Skin epidermis (tissue), 12 donors: ENCODE data around the gene CLDN6.

ENCODE experiments used
- H3K27ac ChIP-seq, 21 experiments: fragments of 200-600 bp; sonication (generic) in 11 of 21; one replicate each; pipeline ENCODE4 v1.5.0; 2020; ENCODE audit warnings: mild to moderate bottlenecking in 3 of 21, inconsistent platforms in 2 of 21, moderate library complexity in 2 of 21
- H3K4me3 ChIP-seq, 7 experiments: fragments of 200-600 bp; sonication (generic) in 2 of 7; one replicate each; pipeline ENCODE4 v1.5.0; 2020; ENCODE audit warnings: inconsistent platforms in 2 of 7, mild to moderate bottlenecking in 2 of 7, moderate library complexity in 1 of 7

CLDN6 gene

GRCh38 chr16:3020604-3021448 lies 2.8 kb upstream of the CLDN6 start:
- Histone ChIP-seq H3K27ac (peak overlapping the region; percentile 72 to 98 (median 94)), H3K4me3 (peak overlapping the region; percentile 50 to 72 (median 64))

- Histone ChIP-seq H3K4me3 (peak within 1 kb of the TSS; percentile 50 to 72 (median 64)), H3K27ac (peak within 1 kb of the TSS; percentile 72 to 98 (median 94))
These were observed 2.2 kb upstream of the CLDN6 start, which contains the start of gene TNFRSF12A for GRCh38 chr16:3020247-3020603. TNFRSF12A (plus strand) TSS chr16:3020368; CDS start chr16:3020398, 30 bp downstream.

GRCh38 chr16:3019594-3020246 lies 1.7 kb upstream of the CLDN6 start:
- H3K4me3 ChIP-seq, result peak overlapping the region; percentile 50 to 72 (median 64)
- H3K27ac ChIP-seq, result peak overlapping the region in 17 of 21 experiments; percentile 50 to 98 (median 94)

GRCh38 chr16:3017344-3017743 lies 639 bp downstream of the CLDN6 start:
- no peak overlapping the region for H3K27ac ChIP-seq

GRCh38 chr16:3015865-3016521 lies 2.0 kb downstream of the CLDN6 start:
- H3K4me3 ChIP-seq, result no peak overlapping the region
- H3K27ac ChIP-seq, result no peak overlapping the region

More at GRCh38 chr16:3017344-3017743, 639 bp downstream of the CLDN6 start:
- H3K4me3 ChIP-seq, result no peak overlapping the region

DNA sequence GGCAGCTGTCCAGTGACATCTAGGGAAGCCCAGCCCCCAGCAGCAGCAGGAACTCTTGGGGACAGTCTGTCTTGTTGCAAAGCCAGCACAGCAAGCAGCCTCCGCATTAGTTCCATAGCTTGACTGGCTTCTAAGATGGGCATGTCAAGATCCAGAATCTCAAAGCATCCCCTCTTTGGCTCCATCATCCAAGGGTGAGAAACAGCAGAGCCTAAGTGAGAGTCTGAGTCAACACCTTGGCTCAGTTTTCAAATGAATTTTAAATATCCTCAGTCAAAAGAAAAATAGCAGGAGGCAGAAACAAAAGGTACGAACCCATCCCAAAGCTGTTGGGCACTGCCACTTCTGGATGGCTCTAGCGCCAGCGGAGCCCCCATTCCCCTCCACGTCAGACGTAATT lies 3.0 kb downstream of the CLDN6 start:
- no peak overlapping the region for H3K27ac ChIP-seq

DNA sequence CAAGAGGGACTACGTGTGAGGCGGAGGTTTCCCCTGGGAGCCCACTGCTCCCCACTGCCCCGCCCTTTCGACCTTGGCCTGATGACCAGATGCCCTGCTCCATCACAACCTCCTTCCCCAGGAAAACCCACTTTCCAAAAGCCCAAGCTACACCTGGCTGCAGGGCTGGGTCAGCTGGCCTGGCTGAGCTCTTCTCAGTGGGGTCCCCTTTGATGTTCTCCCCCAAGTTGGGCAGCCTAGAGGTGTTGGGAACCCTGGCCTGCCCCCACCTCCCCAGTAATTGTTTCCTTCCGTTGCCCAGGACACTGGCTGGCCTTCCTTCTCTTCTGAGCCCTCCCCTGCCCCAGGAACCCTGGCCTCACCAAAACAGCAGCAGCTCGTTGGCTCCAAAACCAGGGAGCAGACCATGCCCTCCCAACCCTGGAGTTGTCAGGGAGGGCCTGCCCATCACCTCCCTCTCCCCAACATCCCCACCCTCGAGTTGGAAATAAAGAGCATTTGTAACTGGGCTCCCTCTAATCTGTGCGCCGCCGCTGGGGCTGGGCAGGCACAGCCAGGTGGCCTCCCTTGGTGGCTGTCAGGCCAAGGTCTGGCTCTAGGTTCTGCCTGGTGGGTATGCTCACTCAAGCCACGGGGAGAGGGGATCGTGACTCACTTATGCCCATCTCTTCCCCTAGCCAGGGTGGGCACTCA lies 3.8 kb downstream of the CLDN6 start:
- Histone ChIP-seq H3K4me3 (no peak overlapping the region), H3K27ac (no peak overlapping the region)

More for the DNA sequence above, 3.0 kb downstream of the CLDN6 start:
- no peak overlapping the region for H3K4me3 ChIP-seq

DNA sequence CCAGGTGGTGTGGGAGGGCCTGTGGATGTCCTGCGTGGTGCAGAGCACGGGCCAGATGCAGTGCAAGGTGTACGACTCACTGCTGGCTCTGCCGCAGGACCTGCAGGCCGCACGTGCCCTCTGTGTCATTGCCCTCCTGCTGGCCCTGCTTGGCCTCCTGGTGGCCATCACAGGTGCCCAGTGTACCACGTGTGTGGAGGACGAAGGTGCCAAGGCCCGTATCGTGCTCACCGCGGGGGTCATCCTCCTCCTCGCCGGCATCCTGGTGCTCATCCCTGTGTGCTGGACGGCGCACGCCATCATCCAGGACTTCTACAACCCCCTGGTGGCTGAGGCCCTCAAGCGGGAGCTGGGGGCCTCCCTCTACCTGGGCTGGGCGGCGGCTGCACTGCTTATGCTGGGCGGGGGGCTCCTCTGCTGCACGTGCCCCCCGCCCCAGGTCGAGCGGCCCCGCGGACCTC lies 4.5 kb downstream of the CLDN6 start:
- Histone ChIP-seq H3K27ac (no peak overlapping the region), H3K4me3 (no peak overlapping the region)

DNA sequence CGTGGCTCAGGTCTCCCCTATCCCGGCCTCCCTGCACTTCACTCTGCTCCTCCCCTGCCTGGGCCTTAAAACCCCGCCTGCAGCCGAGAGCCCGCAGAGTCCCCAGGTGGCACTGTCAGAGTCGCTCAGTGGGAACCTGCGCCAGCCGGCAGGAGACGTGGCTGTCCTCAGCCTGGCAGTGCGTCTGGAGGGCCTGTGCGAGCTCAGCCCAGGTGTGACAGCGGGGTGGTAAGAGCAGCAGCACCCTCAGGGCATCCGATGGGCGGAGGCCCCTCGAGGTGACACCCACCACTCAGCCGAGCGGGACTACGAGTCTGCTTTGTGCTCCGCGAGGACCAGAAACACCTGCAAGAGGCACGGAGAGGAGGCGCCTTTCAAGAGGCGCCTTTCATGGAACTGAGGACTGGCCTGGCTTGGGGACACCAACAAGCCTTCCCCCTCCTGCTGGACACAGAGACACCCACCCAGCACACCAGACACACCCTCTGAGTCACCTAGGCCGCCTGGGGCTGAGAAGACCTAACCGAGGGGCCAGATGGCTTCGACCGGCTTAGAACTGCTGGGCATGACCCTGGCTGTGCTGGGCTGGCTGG lies 5.1 kb downstream of the CLDN6 start, which contains the start of gene CLDN9:
Gene CLDN9, plus strand, starts transcription at position 96 of the 593 bp plus-strand sequence. Its CDS starts 440 bp downstream, at position 536.
- Histone ChIP-seq H3K27ac (no peak within 1 kb of the TSS), H3K4me3 (no peak within 1 kb of the TSS)

GRCh38 chr16:3012246-3012645 lies 5.7 kb downstream of the CLDN6 start:
- no peak overlapping the region for H3K27ac ChIP-seq
- H3K4me3 ChIP-seq, result no peak overlapping the region

DNA sequence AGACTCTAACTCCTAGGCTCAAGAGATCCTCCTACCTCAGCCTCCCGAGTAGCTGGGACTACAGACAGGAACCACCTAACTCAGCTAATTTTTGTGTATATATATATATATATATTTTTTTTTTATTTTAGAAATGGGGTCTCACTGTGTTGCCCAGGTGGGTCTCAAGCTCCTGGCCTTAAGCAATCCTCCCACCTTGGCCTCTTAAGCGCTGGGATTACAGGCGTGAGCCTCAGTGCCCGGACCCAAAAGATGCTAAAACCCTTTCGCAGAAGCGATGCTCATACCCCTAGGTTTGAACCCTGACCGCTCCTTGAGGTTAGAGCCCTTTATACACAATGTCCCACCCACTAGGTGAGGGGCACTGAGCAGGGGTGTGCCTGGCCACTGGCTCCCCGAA lies 7.5 kb downstream of the CLDN6 start:
- no peak overlapping the region for H3K27ac ChIP-seq
- H3K4me3 ChIP-seq, result no peak overlapping the region

GRCh38 chr16:3009568-3010390 lies 8.2 kb downstream of the CLDN6 start:
- Histone ChIP-seq H3K27ac (no peak overlapping the region), H3K4me3 (no peak overlapping the region)

DNA sequence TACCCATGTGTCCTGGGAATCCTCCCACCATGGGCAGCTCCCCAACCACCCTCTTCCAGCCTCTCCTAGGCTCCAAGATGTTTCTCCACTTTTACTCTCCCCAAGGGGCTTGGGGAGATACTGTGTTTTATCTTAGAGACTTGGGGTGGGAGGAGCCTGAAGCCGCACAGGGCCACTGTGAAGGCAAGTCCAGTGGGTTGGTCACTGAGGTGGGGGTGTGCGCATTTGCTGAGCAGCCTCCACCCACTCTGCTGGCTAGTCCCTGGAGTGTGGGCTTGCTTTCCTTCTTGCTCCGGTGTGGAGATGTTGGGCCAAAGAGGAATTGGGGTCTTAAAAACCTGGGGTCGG lies 9.3 kb downstream of the CLDN6 start:
- Histone ChIP-seq H3K4me3 (no peak overlapping the region), H3K27ac (peak overlapping the region in 5 of 21 experiments; percentile 9 to 73 (median 48))

- H3K27ac ChIP-seq, result peak overlapping the region in 8 of 21 experiments; percentile 9 to 73 (median 46)
- H3K4me3 ChIP-seq, result peak overlapping the region in 1 of 7 experiments; percentile 1
These were observed 9.9 kb downstream of the CLDN6 start for GRCh38 chr16:3007957-3008689.

DNA sequence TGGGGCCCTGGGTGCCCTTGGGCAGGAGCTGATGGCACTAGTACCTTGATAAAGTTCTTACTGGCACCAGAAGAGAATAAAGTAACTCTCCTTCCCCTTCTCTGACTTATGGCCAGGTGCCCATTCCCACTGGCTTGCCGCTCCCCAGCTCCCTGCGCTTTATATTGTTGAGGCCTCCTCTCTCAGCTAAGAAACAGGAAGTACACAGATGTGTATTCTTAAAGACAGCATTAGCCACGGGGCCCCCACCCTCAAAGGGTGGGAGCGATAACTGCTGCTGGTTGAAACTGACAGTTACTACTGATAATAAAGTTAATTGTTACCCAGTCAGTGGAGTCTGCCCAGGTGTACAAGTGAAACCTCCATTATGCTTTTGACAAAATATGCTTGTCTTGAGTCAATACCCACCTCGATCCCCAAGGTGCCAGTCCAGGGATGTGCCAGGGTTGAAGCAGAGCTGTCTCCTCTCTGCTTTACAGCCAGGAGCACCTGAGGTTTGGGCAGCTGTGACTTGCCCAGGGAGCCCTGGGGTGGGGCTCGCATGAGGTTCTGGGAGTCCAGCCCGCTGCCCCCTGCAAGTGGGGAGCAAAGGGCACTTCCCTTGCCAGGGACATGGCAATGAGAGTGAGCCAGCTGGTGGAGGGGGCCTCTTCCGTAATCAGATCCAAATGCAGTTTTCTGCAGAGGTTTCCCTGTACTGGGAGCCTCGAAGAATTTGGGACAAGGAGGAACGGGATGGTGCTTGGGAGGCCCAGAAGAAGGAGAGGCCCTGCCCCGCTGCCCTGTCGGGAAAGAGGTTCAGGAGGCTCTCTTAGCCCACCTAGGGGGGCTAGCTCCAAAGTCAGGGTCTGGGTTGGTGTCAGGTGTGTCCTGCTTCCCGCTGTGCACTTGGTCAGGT lies 10.7 kb downstream of the CLDN6 start:
- peak overlapping the region in 1 of 7 experiments; percentile 1 for H3K4me3 ChIP-seq
- H3K27ac ChIP-seq, result peak overlapping the region in 8 of 21 experiments; percentile 15 to 73 (median 38)

GRCh38 chr16:3004781-3005284 lies 13.2 kb downstream of the CLDN6 start:
- Histone ChIP-seq H3K27ac (peak overlapping the region in 3 of 21 experiments; percentile 5 to 55 (median 54)), H3K4me3 (peak overlapping the region in 4 of 7 experiments; percentile 9 to 30 (median 21))
